LoVo (cell line): ENCODE measurements around the gene KCNJ12.
"Not testable (repeated sequence)": the region's sequence is repeated elsewhere in the genome, so short reads cannot be mapped to it uniquely, and the experiment has no call there.

Source experiments
- DNase-seq: peaks from one replicate; pipeline ENCODE4 v3.0.0-alpha.2; 2016; ENCODE audit warnings: low spot score

KCNJ12 gene

GRCh38 chr17:21349358-21350050 is 26.7 kb upstream of the KCNJ12 start:
- not testable (repeated sequence) for DNase-seq

DNA sequence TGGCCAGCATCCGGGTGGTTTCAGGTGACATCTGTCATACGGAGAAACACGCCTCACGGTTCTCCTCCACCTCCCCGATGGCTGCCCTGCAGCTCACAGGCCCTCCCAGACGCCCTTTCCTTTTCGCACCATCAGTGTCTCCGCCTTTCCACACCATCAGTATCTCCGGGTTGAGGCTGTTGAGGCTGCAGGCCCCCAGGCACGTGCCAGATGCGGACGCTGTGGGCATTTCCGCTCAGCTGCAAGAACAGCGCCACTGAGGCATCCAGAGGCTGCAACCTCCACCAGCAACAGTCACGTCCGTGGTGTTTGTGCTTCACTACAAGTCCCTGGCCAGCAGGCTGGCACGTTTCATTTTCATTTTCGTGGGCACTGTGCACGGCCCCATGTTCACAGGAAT is 25.7 kb upstream of the KCNJ12 start:
- DNase-seq: not testable (repeated sequence)

DNA sequence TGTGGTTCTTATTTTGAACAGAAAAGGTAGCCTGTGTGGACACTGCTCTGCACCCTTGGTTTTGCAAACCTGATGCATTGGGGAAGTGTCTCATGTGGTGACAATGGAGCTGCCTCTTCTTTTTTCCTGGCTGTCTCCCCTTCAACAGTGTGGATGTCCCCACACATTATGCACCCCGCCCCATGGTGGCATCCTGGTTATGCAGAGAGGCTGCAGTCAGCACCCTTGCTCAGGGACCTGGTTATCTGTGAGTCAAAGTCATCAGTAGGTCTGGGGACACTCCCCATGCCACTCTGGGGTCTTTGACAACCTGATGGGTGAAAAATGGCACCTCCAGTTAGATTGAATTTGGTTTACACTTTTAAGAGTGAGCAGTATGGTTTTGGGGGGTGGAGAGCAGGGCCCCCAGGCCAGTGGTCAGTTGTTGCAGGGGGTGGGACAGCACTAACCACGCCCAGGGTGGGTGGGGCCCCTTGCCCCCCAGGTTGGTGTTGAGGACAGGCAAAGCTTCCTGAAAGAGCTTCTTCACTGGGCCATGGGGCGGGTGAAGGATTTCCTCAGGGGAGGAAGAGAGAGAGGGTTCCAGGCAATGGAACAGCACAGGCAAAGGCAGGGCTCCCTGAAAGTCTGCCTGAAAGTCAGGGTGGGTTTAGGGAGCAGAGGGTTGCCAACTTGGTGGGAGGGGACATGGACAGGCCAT is 24.6 kb upstream of the KCNJ12 start:
- DNase-seq: no peak

DNA sequence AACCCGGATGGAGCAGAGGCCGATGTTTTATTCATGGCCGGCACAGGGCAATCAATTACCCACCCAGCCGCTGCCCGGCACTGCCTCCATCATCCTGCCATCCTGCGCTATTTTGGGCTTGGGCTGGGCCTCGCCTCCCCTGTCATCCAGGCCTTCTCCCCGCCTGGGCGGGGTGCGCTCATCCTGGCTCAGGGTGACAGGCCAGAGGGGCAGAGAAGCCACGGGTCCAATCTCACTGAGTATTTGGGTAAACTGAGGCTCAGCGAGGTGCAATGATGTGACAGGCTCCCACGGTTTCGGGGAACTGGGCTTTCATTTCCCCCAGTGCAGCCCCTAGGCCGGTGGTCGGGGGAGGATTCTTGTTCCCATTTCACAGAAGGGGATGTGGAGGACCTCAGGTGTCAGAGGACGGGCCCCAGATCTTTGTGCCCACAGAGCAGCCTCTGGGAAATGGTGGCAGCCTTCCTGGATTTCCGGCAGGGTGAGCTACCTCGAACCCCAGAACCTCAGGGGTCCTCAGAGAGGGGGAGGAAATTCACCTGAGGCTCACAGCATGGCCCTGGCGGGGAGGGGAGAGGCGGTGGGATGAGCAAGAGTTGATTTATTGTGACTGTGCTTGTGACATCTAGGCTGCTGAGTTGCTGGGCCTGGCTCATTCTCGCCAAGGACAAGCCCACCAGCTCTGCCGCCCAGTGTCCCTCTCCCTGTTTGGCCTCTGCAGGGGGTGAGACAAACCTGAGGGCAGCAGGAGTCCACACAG is 23.8 kb upstream of the KCNJ12 start:
- no peak for DNase-seq

- DNase-seq: no peak
These were observed 23.2 kb upstream of the KCNJ12 start for GRCh38 chr17:21352981-21353265.

GRCh38 chr17:21353326-21354010 is 22.7 kb upstream of the KCNJ12 start:
- DNase-seq: no peak

DNA sequence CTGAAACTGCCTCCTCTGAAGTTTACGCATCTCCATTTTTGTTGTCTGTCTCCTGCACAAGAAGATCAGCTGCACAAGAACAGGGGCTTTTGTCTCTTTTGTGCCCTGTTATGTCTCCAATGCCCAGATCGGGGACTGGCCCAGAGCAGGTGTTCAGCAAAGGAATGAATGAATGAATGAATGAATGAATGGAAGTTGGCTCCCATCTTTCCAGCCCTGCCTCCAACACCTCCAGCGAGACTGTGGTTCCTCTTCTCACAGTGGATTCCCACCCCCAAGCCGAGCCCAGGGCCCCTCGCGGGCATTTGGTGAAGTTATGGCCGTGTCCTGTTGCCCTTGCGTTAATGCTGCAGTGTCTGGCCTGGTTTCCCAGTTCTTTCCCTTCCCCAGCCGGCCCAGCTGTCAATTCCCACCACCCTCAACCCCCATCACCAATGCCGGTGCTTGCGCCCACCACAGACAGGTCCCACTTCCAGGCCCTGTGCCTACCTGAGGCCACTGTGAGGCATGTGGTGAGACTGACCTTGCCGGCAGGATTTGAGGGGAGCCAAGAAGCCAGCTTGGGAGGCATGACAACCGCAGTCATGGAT is 21.3 kb upstream of the KCNJ12 start:
- DNase-seq: no peak

DNA sequence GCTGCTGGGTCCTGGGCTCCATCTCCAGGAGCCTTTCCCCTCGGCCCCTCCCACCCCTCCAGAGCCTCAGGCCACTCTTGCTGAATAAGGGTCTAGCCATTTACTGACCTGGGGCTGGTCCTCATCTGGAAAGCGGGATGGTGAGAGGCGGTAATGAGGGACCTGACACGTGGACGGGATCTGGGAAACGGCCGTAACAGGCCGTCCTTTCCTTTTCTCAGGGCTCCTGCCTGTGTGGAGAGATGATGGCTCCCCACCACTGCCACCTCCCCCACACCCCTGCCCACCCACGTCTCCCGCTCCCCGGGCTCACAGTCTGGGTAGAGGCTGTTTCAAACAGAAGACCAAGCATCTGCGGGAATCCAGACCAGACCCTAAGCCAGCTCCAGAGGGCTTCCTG is 20.6 kb upstream of the KCNJ12 start:
- no peak for DNase-seq

DNA sequence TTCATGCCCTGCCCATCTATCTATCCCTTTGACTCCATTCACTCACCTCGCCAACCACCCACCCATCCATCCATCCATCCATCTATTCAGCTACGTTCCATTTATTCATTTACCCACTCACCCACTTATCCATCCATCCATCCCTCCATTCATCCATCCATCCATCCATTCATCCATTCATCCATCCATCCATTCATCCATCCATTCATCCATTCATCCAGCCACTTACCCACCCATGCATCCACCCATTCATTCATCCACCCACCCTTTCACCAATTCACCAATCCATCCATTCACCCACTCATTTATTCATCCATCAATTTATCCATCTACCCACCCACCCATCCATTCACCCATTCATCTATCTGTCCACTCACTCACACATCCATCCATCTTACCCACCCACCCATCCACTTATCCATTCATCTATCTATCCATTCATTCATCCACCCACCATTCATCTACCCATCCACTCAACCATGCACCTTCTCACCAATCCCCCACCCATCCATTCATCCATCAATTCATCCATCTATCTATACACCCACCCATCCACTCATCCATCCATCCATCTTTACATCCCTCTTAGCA is 19.5 kb upstream of the KCNJ12 start:
- DNase-seq: no peak

DNA sequence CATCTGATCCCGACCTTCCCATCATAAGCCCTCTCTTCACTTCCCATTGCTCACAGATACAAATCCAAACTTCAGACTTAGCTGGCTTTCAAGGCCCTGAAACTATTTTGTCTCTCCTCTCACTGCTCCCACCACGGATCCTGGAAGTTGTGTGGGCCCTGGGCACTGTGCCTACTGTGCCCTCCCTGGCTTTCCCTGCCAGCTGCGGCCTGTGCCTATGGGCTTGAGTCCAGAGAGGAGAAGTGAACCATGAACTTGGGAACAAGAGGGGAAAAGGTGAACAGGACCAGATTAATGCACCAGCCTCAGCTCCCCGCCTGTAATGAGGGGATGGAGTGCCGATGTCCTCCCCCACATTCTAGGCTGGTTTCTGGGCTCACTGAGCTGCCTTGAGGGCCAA is 18.9 kb upstream of the KCNJ12 start:
- DNase-seq: no peak

- DNase-seq: no peak
These were observed 18.2 kb upstream of the KCNJ12 start for GRCh38 chr17:21357696-21358656.

DNA sequence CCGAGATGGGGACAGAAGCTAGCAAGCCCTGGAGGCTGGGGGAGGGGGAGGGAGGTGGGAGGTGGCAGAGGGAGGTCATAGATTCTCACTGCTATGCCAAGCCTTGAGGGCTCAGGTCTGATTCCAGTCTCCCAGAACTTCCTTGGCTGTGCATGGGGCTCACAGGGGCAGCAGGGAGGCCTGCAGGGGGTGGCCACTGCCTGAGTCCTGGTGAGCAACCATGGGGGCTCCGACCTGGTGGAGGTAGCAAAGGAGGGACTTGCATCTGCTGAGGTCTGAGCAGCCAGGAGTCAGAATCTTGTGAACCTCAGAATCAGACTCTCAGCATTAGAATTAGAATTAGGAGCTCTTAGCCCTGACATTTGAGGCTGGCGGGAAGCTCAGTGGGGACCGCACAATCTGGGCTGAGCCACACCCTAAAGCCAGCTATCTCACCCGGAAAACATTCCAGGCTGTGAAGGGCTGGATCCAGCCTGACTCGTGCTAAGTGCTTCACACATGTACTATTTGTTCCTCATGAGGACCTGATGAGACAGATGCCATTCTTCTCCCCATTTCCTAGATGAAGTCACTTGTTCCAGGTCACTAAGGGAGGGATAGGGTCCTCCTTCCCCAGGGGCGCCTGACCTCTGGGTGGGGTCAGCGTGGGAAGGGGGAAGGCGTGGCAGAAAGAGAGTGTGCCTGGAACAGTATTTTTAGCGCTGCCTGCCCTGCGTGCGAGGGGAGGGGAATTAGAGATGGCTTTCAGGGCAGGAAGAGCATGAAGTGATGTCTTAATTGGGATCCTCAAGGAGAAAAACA is 17.3 kb upstream of the KCNJ12 start:
- peak; percentile 47 for DNase-seq

GRCh38 chr17:21359483-21359840 is 16.7 kb upstream of the KCNJ12 start:
- no peak for DNase-seq

GRCh38 chr17:21360048-21360447 is 16.1 kb upstream of the KCNJ12 start:
- DNase-seq: no peak

DNA sequence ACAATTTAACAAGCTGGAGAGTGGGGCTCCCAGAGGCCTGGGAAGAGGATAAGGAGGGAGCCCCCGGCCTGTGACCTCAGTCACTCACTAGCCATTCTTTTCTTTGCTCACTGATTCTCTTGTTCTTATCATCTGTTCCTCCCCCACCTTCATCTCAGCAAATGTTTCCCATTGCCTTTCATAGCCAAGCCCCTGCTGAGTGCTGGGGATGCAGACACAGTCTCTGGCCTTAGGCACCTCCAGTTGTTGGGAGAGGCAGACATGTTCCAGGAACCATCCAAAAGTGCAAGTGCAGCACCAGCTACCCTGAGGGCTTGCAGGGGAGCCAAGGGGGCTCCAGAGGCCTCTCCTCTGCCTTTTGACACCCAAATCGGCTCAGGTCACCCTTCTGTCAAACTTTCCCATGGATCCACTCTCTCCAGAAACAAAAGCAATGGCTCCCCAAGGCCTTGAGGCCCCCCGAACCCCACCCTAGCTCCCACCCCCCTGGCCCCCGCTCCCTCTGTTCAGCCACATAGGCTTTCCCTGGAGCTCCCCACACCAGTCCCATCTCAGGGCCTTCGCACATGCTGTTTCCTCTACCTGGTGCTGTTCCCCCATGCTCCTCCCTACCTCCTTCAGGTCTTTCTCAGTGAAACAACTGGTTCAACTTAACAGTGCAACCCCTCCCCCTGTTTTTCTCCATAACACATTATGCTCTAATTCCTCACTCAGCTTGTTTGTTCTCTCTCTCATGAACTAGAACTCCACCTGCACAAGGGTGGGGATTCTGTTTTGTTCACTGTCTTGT is 14.9 kb upstream of the KCNJ12 start:
- DNase-seq: no peak

- DNase-seq: no peak
These were observed 13.7 kb upstream of the KCNJ12 start for GRCh38 chr17:21362331-21362931.

DNA sequence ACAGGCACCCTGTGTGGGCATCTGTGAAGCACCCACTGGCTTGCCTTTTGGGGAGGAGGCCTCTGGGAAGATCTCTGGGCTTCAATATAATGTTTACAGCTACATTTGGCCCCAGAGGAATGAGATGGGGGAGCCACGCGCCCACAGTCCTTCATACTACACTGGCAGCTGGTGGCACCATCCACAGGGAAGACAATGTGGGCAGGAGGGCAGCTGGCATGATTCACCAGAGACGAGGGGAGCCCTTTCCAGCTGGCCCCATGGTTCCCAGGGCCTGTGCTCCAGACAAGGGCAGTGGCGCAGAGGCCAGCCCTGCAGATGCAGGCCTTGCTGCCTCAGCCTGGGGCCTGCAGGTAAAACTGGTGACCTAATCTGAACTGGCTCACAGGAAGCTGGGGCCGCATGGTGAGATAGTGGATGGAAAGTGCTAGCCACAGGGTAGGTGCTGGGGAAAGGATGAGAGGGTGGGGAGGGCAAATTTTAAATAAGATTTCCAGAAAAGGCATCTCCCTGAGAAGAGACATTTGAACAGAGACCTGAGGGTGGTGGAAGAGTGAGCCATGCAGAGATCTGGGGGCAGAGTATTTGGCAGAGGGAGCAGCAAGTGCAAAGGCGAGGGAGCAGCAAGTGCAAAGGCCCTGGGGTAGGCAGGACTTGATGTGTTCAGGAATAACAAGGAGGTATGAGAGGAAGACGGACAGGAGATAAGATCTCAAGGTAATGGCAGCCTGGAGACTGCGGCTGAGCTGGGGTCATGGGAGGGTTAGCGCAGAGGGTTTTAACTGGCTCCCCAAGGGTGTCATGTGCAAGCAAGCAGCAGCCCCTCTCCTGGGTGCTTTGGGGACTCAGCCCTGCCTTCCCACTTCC is 12.1 kb upstream of the KCNJ12 start:
- DNase-seq: no peak

DNA sequence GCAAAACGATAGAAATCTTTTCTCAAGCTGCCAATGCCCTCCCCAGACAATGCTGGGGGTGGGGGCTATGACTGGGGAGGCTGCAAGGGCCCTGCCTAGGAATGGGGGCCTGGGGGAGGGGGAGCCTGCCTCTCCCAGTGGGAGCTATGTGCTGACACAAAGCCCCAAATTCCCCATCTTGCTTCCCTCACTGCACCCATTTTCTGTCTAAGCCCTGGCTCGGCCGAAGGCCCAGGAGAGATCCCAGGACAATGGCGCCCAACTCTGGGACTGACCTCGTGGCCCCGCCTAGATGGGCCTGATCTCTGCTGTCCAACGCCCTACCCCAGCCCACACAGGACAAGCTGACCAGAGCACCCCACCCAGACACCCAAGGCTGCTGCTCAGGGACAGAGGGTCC is 11.1 kb upstream of the KCNJ12 start:
- no peak for DNase-seq
